Adipocyte (in vitro differentiated cells): Measurements from ENCODE around the gene PRDX6.
"Not testable (repeated sequence)": the region's sequence is repeated elsewhere in the genome, so short reads cannot be mapped to it uniquely, and the experiment has no call there.

ENCODE experiments used
- DNase-seq: peaks from one replicate; pipeline ENCODE4 v3.0.0-alpha.2; 2015; ENCODE audit warnings: low read depth
- H3K27me3 ChIP-seq: replicated peaks from 2 replicates; pipeline ENCODE4 v1.7.0; 2013; ENCODE audit warnings: mild to moderate bottlenecking, low read length, moderate library complexity; ENCODE audit not compliant: control insufficient read depth, insufficient read depth
- H3K36me3 ChIP-seq: 2 replicates; pipeline ENCODE4 v1.7.0; 2013; ENCODE audit warnings: low read length, mild to moderate bottlenecking, moderate library complexity; ENCODE audit not compliant: control insufficient read depth, insufficient read depth, severe bottlenecking
- H3K4me1 ChIP-seq: 2 replicates; pipeline ENCODE4 v1.7.0; 2013; ENCODE audit warnings: mild to moderate bottlenecking, low read length, moderate library complexity; ENCODE audit not compliant: control insufficient read depth, insufficient read depth
- H3K4me3 ChIP-seq: 2 replicates; pipeline ENCODE4 v1.7.0; 2013; ENCODE audit warnings: mild to moderate bottlenecking, low read length, moderate library complexity
- H3K9ac ChIP-seq: 2 replicates; pipeline ENCODE4 v1.7.0; 2013; ENCODE audit warnings: mild to moderate bottlenecking, low read length, moderate library complexity
- H3K9me3 ChIP-seq: 2 replicates; pipeline ENCODE4 v1.7.0; 2013; ENCODE audit warnings: mild to moderate bottlenecking, low read length, moderate library complexity; ENCODE audit not compliant: control insufficient read depth

The PRDX6 gene

DNA sequence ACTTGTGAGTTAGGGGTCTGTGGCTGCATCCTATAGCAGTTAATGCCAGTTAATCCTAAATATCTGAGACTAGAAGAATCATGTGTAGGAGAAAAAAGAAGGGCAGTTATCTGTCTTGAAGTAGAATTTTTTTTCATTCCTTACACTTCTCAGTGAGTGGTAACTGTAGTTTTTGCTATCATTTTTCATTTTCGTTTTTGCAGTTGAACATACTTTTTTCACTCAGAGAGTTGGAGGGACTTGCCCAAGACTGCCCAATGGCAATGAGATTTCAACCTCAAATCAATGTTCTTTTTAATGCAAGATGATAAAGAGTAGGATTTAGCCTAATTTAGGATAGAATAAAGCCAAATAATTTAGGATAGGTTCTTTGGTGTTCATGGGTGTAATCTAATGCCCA is 5.5 kb downstream of the PRDX6 start:
- no peak for DNase-seq
- Histone ChIP-seq H3K4me3 (no peak overlapping the region), H3K9ac (no peak overlapping the region), H3K27me3 (no peaks in the 10 kb centered on the region), H3K9me3 (no peaks in the 10 kb centered on the region), H3K4me1 (peaks cover 41% of the 10 kb centered on the region), H3K36me3 (peaks cover 82% of the 10 kb centered on the region)

DNA sequence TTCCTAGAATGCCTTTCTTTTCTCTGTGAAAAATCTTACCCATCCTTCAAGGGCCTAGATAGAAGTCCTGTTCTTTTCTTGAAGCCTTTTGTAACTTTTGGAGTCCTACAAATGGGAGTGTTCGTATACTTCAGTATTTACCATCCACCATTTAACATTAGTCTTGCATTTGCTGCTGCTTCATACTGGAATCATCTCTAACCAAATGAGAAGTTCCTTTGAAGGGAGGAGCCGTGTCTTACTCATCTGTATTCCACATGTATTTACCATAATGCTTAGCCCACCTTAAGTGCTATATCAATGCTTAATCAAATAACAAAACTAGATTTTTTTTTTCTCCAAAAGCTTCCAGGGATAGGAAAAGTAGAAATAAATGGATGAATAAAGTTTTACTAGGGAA is 7.1 kb downstream of the PRDX6 start:
- Histone ChIP-seq H3K36me3 (peaks cover 98% of the 10 kb centered on the region), H3K4me3 (no peak overlapping the region), H3K27me3 (no peaks in the 10 kb centered on the region), H3K9ac (peak overlapping the region; percentile 23), H3K9me3 (no peaks in the 10 kb centered on the region), H3K4me1 (peaks cover 32% of the 10 kb centered on the region)
- no peak for DNase-seq

- no peak overlapping the region for H3K4me3 ChIP-seq
- peaks cover 21% of the 10 kb centered on the region for H3K4me1 ChIP-seq
- no peaks in the 10 kb centered on the region for H3K9me3 ChIP-seq
- H3K27me3 ChIP-seq = no peaks in the 10 kb centered on the region
- H3K36me3 ChIP-seq = peaks cover 98% of the 10 kb centered on the region
- H3K9ac ChIP-seq = no peak overlapping the region
- no peak for DNase-seq
Observed at GRCh38 chr1:173485401-173485800, 8.3 kb downstream of the PRDX6 start.

DNA sequence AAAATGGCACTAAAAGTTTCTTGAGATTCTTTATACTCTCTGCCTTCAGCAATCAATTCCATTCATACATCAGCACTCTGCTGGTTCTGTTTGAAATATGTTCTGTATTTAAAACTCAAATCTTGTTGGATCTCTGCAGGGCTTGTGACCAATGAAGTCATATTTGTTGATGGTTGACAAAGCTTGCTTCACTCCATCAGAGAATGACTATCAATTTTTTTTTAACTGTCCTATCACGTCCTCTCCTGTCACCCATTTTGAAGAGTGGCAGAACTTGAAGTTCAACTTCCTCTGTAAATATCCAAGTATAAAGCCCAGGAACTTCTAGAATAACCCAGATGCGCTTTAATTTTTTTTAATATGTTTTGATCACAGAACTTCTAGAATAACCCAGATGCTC is 10.9 kb downstream of the PRDX6 start:
- peaks cover 73% of the 10 kb centered on the region for H3K36me3 ChIP-seq

GRCh38 chr1:173489149-173489600 is 12.0 kb downstream of the PRDX6 start:
- peaks cover 63% of the 10 kb centered on the region for H3K36me3 ChIP-seq
- peaks cover 4% of the 10 kb centered on the region for H3K4me1 ChIP-seq
- peaks cover 5% of the 10 kb centered on the region for H3K9me3 ChIP-seq
- no peak overlapping the region for H3K9ac ChIP-seq
- no peaks in the 10 kb centered on the region for H3K27me3 ChIP-seq
- no peak for DNase-seq
- H3K4me3 ChIP-seq = no peak overlapping the region

More for the DNA sequence above, 10.9 kb downstream of the PRDX6 start:
- no peak overlapping the region for H3K9ac ChIP-seq
- peaks cover 4% of the 10 kb centered on the region for H3K4me1 ChIP-seq
- H3K4me3 ChIP-seq = no peak overlapping the region
- no peaks in the 10 kb centered on the region for H3K9me3 ChIP-seq
- DNase-seq = no peak
- no peaks in the 10 kb centered on the region for H3K27me3 ChIP-seq

DNA sequence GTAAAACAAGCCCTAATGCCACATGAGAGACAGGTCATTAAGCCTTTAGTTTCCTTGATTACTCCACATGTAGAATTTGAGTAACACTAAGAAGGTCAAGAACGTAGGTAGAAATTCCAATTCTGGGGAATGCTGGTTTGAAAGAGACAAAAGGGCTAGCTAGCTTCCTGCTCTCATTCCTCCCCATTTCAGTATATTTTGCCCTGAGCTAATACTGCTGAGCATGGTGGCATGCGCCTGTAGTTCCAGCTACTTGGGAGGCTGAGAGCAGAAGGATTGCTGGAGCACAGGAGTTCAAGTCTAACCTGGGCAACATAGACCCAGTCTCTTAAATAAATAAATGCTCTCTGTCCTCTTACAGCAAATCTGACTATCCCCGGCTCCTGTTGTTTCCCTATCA is 12.8 kb downstream of the PRDX6 start:
- Histone ChIP-seq H3K4me1 (peaks cover 4% of the 10 kb centered on the region), H3K9ac (no peak overlapping the region), H3K36me3 (peaks cover 55% of the 10 kb centered on the region), H3K9me3 (peaks cover 5% of the 10 kb centered on the region), H3K27me3 (no peaks in the 10 kb centered on the region), H3K4me3 (no peak overlapping the region)
- no peak for DNase-seq

DNA sequence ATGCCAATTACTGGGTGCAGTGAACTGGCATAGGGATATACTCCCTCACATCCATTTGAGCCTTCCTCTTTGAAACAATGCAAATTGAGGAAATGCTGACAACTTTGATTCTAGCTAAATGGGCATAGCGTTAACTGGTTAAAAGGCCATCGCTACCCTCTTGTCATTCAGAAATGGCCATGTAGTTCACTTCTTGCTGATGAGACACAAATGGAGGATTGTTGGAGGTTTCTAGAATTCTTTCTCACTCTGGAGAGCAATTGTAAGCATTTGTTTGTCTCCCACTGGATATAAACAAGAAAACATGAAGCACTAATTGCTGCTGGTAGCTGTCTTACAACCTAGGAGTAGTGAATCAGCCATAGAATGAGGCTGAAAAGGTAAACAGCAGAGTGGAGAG is 14.4 kb downstream of the PRDX6 start:
- Histone ChIP-seq H3K27me3 (no peaks in the 10 kb centered on the region), H3K36me3 (peaks cover 39% of the 10 kb centered on the region)

GRCh38 chr1:173493125-173493524 is 16.0 kb downstream of the PRDX6 start:
- H3K9me3 ChIP-seq, DNase-seq: not testable (repeated sequence)

More for the DNA sequence above, 14.4 kb downstream of the PRDX6 start:
- Histone ChIP-seq H3K4me3 (no peak overlapping the region), H3K9ac (no peak overlapping the region), H3K4me1 (peaks cover 2% of the 10 kb centered on the region), H3K9me3 (peaks cover 5% of the 10 kb centered on the region)
- DNase-seq = no peak

DNA sequence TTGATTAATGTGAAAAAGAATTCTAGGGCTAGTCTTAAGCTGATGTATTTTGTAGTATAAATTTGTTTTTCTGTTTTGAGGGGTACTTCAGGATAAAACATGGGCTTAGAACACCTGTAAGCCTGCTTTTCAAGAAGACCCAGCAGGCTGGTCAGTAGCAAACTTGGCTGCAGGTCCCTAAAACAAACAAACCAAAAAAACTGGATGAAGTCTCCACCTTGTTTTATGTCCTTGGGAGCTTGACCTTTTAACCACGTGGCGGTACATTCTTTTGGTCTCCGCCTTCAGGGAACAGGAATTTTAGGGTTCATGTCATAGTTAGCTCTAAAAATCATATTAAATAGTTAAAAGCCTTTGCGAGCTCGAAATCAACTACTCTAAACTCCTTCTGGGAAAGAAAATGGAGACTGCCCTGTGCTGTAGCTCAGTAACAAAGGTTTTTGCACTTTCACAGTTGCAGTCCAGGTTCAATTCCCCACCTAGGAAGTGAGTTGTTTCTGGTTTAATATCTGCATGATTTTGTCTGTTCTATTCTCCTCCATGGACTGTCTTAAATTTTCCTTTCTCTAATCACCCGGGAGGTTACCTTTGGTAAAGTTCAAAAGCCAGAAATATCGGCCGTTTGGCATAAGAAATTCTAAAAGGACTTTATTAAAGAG is 18.6 kb downstream of the PRDX6 start:
- Histone ChIP-seq H3K4me1 (peaks cover 2% of the 10 kb centered on the region), H3K36me3 (no peaks in the 10 kb centered on the region), H3K27me3 (no peaks in the 10 kb centered on the region), H3K9ac (no peak overlapping the region), H3K9me3 (peaks cover 9% of the 10 kb centered on the region), H3K4me3 (no peak overlapping the region)
- DNase-seq = no peak

More at GRCh38 chr1:173493125-173493524, 16.0 kb downstream of the PRDX6 start:
- H3K9ac ChIP-seq, H3K27me3 ChIP-seq, H3K4me1 ChIP-seq, H3K4me3 ChIP-seq: not testable (repeated sequence)
- peaks cover 23% of the 10 kb centered on the region for H3K36me3 ChIP-seq

- DNase-seq = no peak
- Histone ChIP-seq H3K4me1 (peaks cover 2% of the 10 kb centered on the region), H3K27me3 (no peaks in the 10 kb centered on the region), H3K9ac (no peak overlapping the region), H3K9me3 (peaks cover 9% of the 10 kb centered on the region), H3K36me3 (no peaks in the 10 kb centered on the region), H3K4me3 (no peak overlapping the region)
Observed at GRCh38 chr1:173496757-173497320, 19.7 kb downstream of the PRDX6 start.

DNA sequence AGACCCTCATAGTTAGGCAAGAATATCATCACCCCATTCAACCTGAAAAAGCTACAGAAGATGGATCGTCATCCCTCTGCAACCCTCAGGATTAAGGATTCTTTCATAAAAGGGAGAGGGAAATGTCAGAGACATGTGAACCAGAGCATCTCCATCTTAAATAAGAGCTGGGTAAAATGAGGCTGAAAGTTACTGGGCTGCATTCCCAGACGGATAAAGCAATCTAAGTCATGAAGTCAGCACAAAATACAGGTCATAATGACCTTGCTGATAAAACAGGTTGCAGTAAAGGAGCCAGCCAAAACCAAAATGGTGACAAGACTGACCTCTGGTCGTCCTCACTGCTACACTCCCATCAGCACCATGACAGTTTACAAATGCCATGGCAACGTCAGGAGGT is 22.6 kb downstream of the PRDX6 start:
- H3K4me3 ChIP-seq = no peak overlapping the region
- DNase-seq = no peak
- H3K9me3 ChIP-seq = peaks cover 4% of the 10 kb centered on the region
- no peak overlapping the region for H3K9ac ChIP-seq
- peaks cover 14% of the 10 kb centered on the region for H3K4me1 ChIP-seq
- no peaks in the 10 kb centered on the region for H3K27me3 ChIP-seq
- no peaks in the 10 kb centered on the region for H3K36me3 ChIP-seq
